Measurements from ENCODE around the gene ZNF582.
A peak's percentile ranks its signal among the peaks of the same experiment; 100 is the strongest.

The ZNF582 gene

DNA sequence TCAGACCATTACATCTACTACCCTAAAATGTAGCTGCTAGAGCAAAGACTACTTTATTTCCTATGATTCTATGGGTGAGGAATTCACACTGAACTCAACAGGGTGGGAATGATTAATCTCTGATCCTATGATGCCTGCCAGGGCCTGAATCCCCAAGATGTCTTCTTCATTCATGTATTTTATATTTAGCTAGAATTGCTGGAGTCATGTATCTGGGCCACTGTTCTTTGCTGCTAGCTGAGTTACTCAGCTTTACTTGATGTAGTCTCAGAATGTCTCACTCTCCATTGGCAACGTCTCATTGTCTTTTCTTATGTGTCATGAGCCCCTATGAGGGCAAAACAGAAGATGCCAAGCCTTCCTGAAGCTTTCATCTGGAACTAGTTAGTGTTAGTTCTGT, 21.1 kb downstream of the ZNF582 start:
- H3K27me3 ChIP-seq (replicated peaks; ENCODE audit: insufficient read depth, low read length) = no peaks in the 10 kb centered on the region
- no peak for DNase-seq
- H3K79me2 ChIP-seq (ENCODE audit: low read length) = no peaks in the 10 kb centered on the region
- H3K9me2 ChIP-seq (replicated peaks; ENCODE audit: insufficient read depth, low read length) = no peaks in the 10 kb centered on the region
- TF ChIP-seq, protein P1, sequence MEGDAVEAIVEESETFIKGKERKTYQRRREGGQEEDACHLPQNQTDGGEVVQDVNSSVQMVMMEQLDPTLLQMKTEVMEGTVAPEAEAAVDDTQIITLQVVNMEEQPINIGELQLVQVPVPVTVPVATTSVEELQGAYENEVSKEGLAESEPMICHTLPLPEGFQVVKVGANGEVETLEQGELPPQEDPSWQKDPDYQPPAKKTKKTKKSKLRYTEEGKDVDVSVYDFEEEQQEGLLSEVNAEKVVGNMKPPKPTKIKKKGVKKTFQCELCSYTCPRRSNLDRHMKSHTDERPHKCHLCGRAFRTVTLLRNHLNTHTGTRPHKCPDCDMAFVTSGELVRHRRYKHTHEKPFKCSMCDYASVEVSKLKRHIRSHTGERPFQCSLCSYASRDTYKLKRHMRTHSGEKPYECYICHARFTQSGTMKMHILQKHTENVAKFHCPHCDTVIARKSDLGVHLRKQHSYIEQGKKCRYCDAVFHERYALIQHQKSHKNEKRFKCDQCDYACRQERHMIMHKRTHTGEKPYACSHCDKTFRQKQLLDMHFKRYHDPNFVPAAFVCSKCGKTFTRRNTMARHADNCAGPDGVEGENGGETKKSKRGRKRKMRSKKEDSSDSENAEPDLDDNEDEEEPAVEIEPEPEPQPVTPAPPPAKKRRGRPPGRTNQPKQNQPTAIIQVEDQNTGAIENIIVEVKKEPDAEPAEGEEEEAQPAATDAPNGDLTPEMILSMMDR (IDR thresholded peaks at IDR 0.05; ENCODE audit: low read length) = no peak
- no peak for TF ChIP-seq EZH2 (optimal IDR thresholded peaks at IDR 0.05; ENCODE audit: low read depth, low read length)
- TF ChIP-seq EZH2phosphoT487 (IDR thresholded peaks at IDR 0.05; ENCODE audit: low read length) = no peak
- no peak overlapping the region for H3K9ac ChIP-seq (ENCODE audit: low read length)
- no peak overlapping the region for H3K27ac ChIP-seq (ENCODE audit: low read length)
- H3F3A ChIP-seq (ENCODE audit: insufficient read depth, low read length) = no peaks in the 10 kb centered on the region
- H3K9me3 ChIP-seq (replicated peaks; ENCODE audit: insufficient read depth, low read length) = no peaks in the 10 kb centered on the region
- no peak overlapping the region for H3K4me2 ChIP-seq (ENCODE audit: low read depth, low read length)
- H3K4me1 ChIP-seq (ENCODE audit: low read length) = no peaks in the 10 kb centered on the region
- H2AFZ ChIP-seq (ENCODE audit: low read length) = no peak overlapping the region
- H3K4me3 ChIP-seq (ENCODE audit: low read length) = no peak overlapping the region
- H3K36me3 ChIP-seq (replicated peaks; ENCODE audit: insufficient read depth, low read length) = peaks cover 6% of the 10 kb centered on the region
- no peaks in the 10 kb centered on the region for H4K20me1 ChIP-seq (ENCODE audit: insufficient read depth, low read length)

DNA sequence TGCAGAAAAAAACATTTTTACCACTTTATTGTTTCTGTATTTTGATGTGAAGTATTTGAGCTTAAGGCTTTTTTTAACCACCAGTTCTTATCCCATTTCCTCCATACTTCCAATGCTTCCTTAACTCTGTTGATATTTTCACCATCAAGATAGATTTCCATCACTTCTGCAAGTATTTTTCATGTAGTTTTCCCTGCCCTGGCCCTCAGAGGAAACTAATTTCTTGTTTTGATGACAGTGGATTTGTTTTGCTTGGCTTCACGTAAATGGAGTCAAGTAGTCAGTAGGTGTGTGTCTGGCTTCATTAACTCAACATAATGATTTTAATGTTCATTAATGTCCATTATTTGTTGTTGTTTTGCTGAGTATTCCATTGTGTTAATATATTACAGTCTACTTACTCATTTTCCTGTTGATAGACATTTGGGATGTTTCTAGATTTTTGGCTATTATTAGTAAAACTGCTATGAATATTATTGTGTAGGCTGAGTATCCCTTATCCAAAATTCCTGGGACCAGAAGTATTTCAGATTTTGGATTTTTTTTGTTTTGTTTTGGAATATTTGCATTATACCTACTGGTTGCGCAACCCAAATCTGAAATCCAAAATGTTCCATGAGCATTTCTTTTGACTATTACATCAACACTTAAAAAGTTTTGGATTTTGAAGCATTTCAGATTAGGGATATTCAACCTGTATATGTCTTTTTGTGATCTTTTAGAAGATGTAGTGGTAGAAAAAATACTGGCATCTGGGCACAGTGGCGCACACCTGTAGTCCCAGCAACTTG, 23.3 kb downstream of the ZNF582 start:
- DNase-seq = no peak
- Histone ChIP-seq H4K20me1 (ENCODE audit: insufficient read depth, low read length) (no peaks in the 10 kb centered on the region), H3K4me1 (ENCODE audit: low read length) (no peaks in the 10 kb centered on the region), H3K4me3 (ENCODE audit: low read length) (no peak overlapping the region), H3K4me2 (ENCODE audit: low read depth, low read length) (no peak overlapping the region), H2AFZ (ENCODE audit: low read length) (no peak overlapping the region), H3K27ac (ENCODE audit: low read length) (no peak overlapping the region), H3K36me3 (replicated peaks; ENCODE audit: insufficient read depth, low read length) (peaks cover 6% of the 10 kb centered on the region), H3K9ac (ENCODE audit: low read length) (no peak overlapping the region), H3F3A (ENCODE audit: insufficient read depth, low read length) (no peaks in the 10 kb centered on the region), H3K9me3 (replicated peaks; ENCODE audit: insufficient read depth, low read length) (no peaks in the 10 kb centered on the region), H3K27me3 (replicated peaks; ENCODE audit: insufficient read depth, low read length) (no peaks in the 10 kb centered on the region; the same call in 1 of the 2 replicates), H3K79me2 (ENCODE audit: low read length) (no peaks in the 10 kb centered on the region), H3K9me2 (replicated peaks; ENCODE audit: insufficient read depth, low read length) (no peaks in the 10 kb centered on the region)
- TF ChIP-seq EZH2 (optimal IDR thresholded peaks at IDR 0.05; ENCODE audit: low read depth, low read length) (no peak), EZH2phosphoT487 (IDR thresholded peaks at IDR 0.05; ENCODE audit: low read length) (no peak)
- TF ChIP-seq, protein P1 (IDR thresholded peaks at IDR 0.05; ENCODE audit: low read length) = no peak

DNA sequence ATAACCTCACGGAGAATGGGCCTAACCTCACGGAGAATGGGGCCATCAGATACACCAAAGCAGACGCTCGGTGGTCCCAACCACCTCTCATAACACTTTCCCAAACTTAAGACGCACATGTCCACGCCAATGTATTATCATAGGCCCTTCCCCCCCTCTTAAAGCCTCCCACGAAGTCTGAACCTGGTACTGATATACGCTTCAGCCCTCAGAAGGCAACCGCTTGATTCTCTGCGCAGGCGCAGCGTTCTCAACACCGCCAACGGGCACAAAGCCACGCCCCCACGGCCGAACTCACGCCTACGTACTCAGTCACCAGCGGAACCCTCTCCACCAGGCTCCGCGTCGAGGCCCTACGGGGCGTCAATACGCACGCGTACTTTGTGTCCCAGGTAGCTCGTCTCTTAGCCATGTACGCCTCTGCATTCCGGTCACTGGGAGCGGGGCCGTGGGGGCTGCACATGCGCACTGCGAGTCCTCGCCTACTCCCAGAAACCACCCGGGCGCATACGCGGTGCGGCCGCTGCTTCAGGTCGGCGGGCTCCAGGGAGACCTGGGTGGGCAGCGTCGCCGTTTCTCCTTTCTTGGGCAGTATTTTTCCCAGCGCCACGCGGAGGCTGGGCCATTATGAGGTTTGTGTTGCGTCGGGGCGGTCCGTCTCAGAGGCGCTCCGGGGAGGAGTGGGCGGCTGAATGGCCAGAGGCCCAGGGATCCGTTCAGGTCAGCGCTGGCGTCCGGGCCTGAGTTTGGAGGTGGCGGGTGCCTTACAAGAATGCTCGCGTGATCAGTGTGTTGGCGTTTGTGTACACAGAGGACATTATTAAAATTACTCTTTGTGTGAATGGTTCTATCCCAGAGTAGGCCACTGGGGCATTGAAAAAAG, 25.3 kb downstream of the ZNF582 start:
- Histone ChIP-seq H3K27me3 (replicated peaks; ENCODE audit: insufficient read depth, low read length) (no peaks in the 10 kb centered on the region; the same call in 1 of the 2 replicates), H3K4me2 (ENCODE audit: low read depth, low read length) (peak overlapping the region; percentile 46; the same call in 1 of the 2 replicates), H3K4me3 (ENCODE audit: low read length) (peak overlapping the region; percentile 62), H3K36me3 (replicated peaks; ENCODE audit: insufficient read depth, low read length) (no peaks in the 10 kb centered on the region), H3K27ac (ENCODE audit: low read length) (peak overlapping the region; percentile 42; the same call in 1 of the 2 replicates), H3K4me1 (ENCODE audit: low read length) (no peaks in the 10 kb centered on the region), H3K79me2 (ENCODE audit: low read length) (no peaks in the 10 kb centered on the region), H2AFZ (ENCODE audit: low read length) (peak overlapping the region; percentile 62), H3K9me2 (replicated peaks; ENCODE audit: insufficient read depth, low read length) (no peaks in the 10 kb centered on the region), H3F3A (ENCODE audit: insufficient read depth, low read length) (no peaks in the 10 kb centered on the region), H3K9me3 (replicated peaks; ENCODE audit: insufficient read depth, low read length) (no peaks in the 10 kb centered on the region), H3K9ac (ENCODE audit: low read length) (peak overlapping the region; percentile 63; the same call in 1 of the 2 replicates), H4K20me1 (ENCODE audit: insufficient read depth, low read length) (no peaks in the 10 kb centered on the region)
- peak; percentile 83 for DNase-seq
- no peak for TF ChIP-seq EZH2 (optimal IDR thresholded peaks at IDR 0.05; ENCODE audit: low read depth, low read length)
